Suprapubic skin (tissue), 4 donors: ENCODE measurements around the gene PWWP2B. TPM values are rescaled to one million over a fixed set of nuclear protein-coding genes. Genes with fewer than 3 reads are reported as not detected.

Source experiments
- DNase-seq, 2 donors: peaks; one replicate each; pipeline ENCODE4 v3.0.0-alpha.2; 2019; ENCODE audit warnings: low spot score in 2 of 2
- H3K27ac ChIP-seq: fragments of 200-600 bp; sonication (generic); one replicate; pipeline ENCODE4 v1.5.1; 2019
- H3K27me3 ChIP-seq: fragments of 200-600 bp; sonication (generic); one replicate; pipeline ENCODE4 v1.5.1; 2019
- H3K36me3 ChIP-seq: fragments of 200-600 bp; sonication (generic); one replicate; pipeline ENCODE4 v1.5.1; 2019
- H3K4me1 ChIP-seq: fragments of 200-600 bp; sonication (generic); one replicate; pipeline ENCODE4 v1.5.1; 2019
- H3K4me3 ChIP-seq: fragments of 200-600 bp; sonication (generic); one replicate; pipeline ENCODE4 v1.5.1; 2019; ENCODE audit warnings: mild to moderate bottlenecking
- H3K9me3 ChIP-seq: fragments of 200-600 bp; sonication (generic); one replicate; pipeline ENCODE4 v1.5.1; 2019
- CTCF ChIP-seq, 2 donors: fragments of 200-600 bp in 1 of 2; fragments of 450-650 bp in 1 of 2; sonication (generic) in 1 of 2; IDR thresholded peaks; one replicate each; pipeline ENCODE4 v1.5.1; 2016 to 2019; ENCODE audit warnings: antibody characterized with exemption in 2 of 2, mild to moderate bottlenecking in 1 of 2, moderate library complexity in 1 of 2
- EP300 ChIP-seq: sonication (generic); formaldehyde crosslinking; IDR thresholded peaks from one replicate; pipeline ENCODE4 v1.6.1; 2017; ENCODE audit warnings: antibody characterized with exemption
- POLR2A ChIP-seq, 2 donors: fragments of 450-650 bp; IDR thresholded peaks; one replicate each; pipeline ENCODE4 v1.6.1; 2017; ENCODE audit warnings: antibody characterized with exemption in 2 of 2, mild to moderate bottlenecking in 2 of 2, moderate library complexity in 2 of 2
- POLR2AphosphoS5 ChIP-seq, 3 donors: sonication (generic); formaldehyde crosslinking; IDR thresholded peaks; one replicate each; pipeline ENCODE4 v1.6.1; 2017; ENCODE audit warnings: antibody characterized with exemption in 3 of 3
- whole genome bisulfite sequencing: methylation state at CpG from one replicate; pipeline ENCODE4 v1.1.5; 2018; 5-methylcytosine and 5-hydroxymethylcytosine counted together
- total RNA-seq, 4 donors: library from RNA; depleted of rRNA; stranded (reverse); fragments of >200 nt; gene quantifications; one replicate each; pipeline ENCODE4 v1.1.0, GENCODE V29; 2016

The PWWP2B gene
- total RNA-seq, 4 donors from 2014 or later, result 15.2 to 19.4 (median 18.3) TPM

GRCh38 chr10:132465889-132466519 lies 69.0 kb downstream of the PWWP2B start:
- Histone ChIP-seq H3K9me3 (no peaks in the 10 kb centered on the region), H3K36me3 (no peaks in the 10 kb centered on the region), H3K27ac (no peak overlapping the region), H3K27me3 (no peaks in the 10 kb centered on the region), H3K4me1 (peaks cover 38% of the 10 kb centered on the region), H3K4me3 (no peak overlapping the region)
- no peak for TF ChIP-seq POLR2A (IDR thresholded peaks at IDR 0.05)
- TF ChIP-seq EP300, result no peak
- TF ChIP-seq POLR2AphosphoS5 (IDR thresholded peaks at IDR 0.05), result no peak
- TF ChIP-seq CTCF (IDR thresholded peaks at IDR 0.05), result no peak
- no peak for DNase-seq
- WGBS, result 100% methylated on average over 7 of the region's 20 CpGs

GRCh38 chr10:132466520-132467463 lies 69.8 kb downstream of the PWWP2B start:
- no peak for TF ChIP-seq EP300
- TF ChIP-seq POLR2A (IDR thresholded peaks at IDR 0.05), result no peak
- no peak for TF ChIP-seq POLR2AphosphoS5 (IDR thresholded peaks at IDR 0.05)
- TF ChIP-seq CTCF (IDR thresholded peaks at IDR 0.05), result no peak
- H3K9me3 ChIP-seq, result no peaks in the 10 kb centered on the region
- H3K27me3 ChIP-seq, result no peaks in the 10 kb centered on the region
- no peak overlapping the region for H3K27ac ChIP-seq
- peak in 1 of 2 donors; percentile 62 for DNase-seq
- no peaks in the 10 kb centered on the region for H3K36me3 ChIP-seq
- H3K4me3 ChIP-seq, result no peak overlapping the region
- H3K4me1 ChIP-seq, result peaks cover 38% of the 10 kb centered on the region
- 88% methylated on average over 19 of the region's 29 CpGs for WGBS

Other genes starting within 250 kb of the PWWP2B start
- gene DPYSL4, start 210.3 kb upstream of the PWWP2B start, total RNA-seq, result 1 to 10 TPM in 1 of 4 donors, under 1 TPM in 2, not detected in 1; 0.38 to 1.7 (median 0.91) TPM
- 1 to 10 TPM; 1.3 to 5.6 (median 4.7) TPM for gene STK32C, start 89.2 kb upstream of the PWWP2B start, total RNA-seq
- 10 to 100 TPM in 1 of 4 donors, 1 to 10 TPM in 3; 6.6 to 13.1 (median 7.1) TPM for gene LRRC27, start 65.0 kb upstream of the PWWP2B start, total RNA-seq
- 10 to 100 TPM; 28.1 to 39.1 (median 32.3) TPM for gene INPP5A, start 140.6 kb downstream of the PWWP2B start, total RNA-seq